GM18502 (cell line): ENCODE results near the gene CLMP.

Experiments
- ATAC-seq: cut with Tn5 transposase; IDR thresholded peaks from one replicate; pipeline ENCODE4 v1.9.1; 2021; ENCODE audit warnings: mild to moderate bottlenecking; ENCODE audit not compliant: unreplicated experiment, poor library complexity

The CLMP gene

DNA sequence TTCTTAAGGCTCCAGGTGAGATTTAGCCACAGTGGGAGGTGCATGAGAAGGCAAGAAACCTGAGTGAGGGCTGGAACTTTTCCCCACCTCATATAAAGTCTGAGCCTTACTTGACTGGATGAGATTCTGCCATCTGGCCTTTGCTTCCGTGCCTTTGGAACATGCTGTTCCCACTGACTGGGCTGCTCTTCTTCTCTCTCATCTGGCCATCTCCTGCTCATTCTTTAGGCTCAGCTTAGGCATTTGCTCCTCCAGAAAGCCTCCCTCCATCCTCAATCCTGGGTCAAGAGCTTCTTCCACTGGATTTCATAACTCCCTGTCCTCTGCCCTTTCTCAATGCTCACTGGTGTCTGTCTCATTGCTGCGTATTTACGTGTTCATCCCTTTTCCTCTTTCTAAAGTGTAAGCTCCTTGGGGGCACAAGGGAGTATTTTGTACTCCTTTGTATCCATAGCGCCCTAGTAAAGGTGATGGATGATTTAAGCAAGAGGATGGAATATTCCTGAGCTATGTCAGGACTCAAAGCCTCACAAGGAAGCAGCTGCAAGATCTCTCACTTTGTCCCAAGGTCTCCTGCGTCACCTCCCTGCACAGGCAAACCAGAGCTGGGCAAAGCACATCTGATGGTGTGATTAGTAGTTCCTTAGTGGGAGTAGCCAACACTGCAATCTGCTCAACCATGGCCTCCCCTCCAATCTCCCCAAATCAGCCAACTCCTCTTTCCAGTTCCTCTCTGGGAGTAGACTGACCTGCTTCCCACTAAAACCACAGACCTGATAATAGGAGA, 148.4 kb downstream of the CLMP start:
- no peak for ATAC-seq

GRCh38 chr11:123045101-123045500, 149.9 kb downstream of the CLMP start:
- no peak for ATAC-seq

- ATAC-seq, result no peak
Measured at GRCh38 chr11:123041185-123041584, 153.9 kb downstream of the CLMP start.

DNA sequence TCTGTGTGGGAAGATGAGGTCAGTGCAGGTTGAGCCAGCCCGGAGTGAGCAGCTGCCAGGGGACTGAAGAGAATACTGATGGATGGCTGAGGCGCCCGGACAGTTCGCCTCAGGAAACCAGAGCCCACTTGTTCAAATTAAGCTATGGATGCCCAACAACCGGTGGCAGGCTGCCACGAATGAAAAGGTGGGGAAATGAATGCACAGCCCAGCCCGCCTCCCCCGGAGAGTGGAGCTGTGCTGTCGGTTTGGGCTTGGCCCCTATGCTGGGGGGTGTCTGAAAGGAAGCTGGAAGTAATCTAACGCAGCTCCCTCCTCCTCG, 155.0 kb downstream of the CLMP start:
- no peak for ATAC-seq

- no peak for ATAC-seq
Measured at GRCh38 chr11:123035831-123036230, 159.2 kb downstream of the CLMP start.

GRCh38 chr11:123034597-123034996, 160.5 kb downstream of the CLMP start:
- no peak for ATAC-seq

- no peak for ATAC-seq
Measured at GRCh38 chr11:123033895-123034294, 161.2 kb downstream of the CLMP start.

DNA sequence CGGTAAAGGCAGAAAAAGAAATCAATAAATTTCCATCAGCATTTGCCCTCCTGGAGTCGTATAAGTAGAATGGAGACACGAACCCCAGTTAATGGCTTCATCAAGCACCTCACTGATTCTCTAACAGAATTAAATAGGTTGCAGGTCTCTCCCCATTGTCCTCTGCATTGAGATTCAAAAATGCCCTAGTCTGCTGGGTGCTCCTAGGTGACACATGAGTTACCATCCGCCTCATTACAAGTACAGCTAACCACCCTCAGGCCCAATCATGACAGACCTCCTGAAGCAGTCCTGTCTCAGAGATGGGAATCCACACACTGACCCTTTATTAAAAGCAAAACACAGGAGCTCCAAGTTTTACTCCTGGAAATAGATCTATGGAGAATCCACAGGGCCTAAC, 164.5 kb downstream of the CLMP start:
- no peak for ATAC-seq

DNA sequence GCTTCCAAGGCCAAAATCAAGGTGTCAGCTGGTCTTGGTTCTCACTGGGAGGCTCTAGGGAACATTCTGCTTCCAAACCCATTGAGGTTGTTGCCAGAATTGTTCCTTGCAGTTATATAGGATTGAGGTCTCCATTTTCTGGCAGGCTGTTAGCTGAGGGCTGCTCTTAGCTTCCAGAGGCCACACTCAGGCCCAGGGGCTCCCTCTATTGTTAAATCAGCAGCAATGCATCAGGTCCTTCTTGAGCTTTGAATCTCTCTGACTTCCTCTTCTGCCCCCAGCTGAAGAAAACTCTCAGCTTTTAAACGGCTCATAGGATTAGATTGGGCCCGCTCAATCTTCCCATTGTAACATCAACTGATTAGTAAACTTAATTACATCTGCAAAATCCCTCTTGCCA, 174.1 kb downstream of the CLMP start:
- ATAC-seq, result peak; percentile 69
